WTC11 (cell line): ENCODE results near the gene SLCO1A2.

ENCODE experiments used
- ATF1 ChIP-seq: sonication (generic); formaldehyde crosslinking; IDR thresholded peaks from 2 replicates; pipeline ENCODE4 v1.8.1; 2023; ENCODE audit warnings: mild to moderate bottlenecking, moderate library complexity, missing genetic modification reagents
- CTCF ChIP-seq: fragments of 200-600 bp; IDR thresholded peaks from 2 replicates; pipeline ENCODE4 v1.8.0; 2022; ENCODE audit warnings: antibody characterized with exemption
- ELF4 ChIP-seq: sonication (generic); formaldehyde crosslinking; IDR thresholded peaks from 2 replicates; pipeline ENCODE4 v1.8.1; 2022; ENCODE audit warnings: low read depth, mild to moderate bottlenecking, moderate library complexity, missing genetic modification reagents
- JUN ChIP-seq: sonication (generic); formaldehyde crosslinking; IDR thresholded peaks from 2 replicates; pipeline ENCODE4 v1.8.0; 2023; ENCODE audit warnings: mild to moderate bottlenecking, missing genetic modification reagents
- MAX ChIP-seq: sonication (generic); formaldehyde crosslinking; IDR thresholded peaks from 2 replicates; pipeline ENCODE4 v1.8.0; 2022; ENCODE audit warnings: mild to moderate bottlenecking, missing genetic modification reagents
- PRDM15 ChIP-seq: sonication (generic); formaldehyde crosslinking; IDR thresholded peaks from 2 replicates; pipeline ENCODE4 v1.8.0; 2022; ENCODE audit warnings: missing genetic modification reagents
- TCF7 ChIP-seq: sonication (generic); formaldehyde crosslinking; IDR thresholded peaks from 2 replicates; pipeline ENCODE4 v1.8.0; 2022; ENCODE audit warnings: mild to moderate bottlenecking, low read depth, missing genetic modification reagents, moderate library complexity
- ZNF121 ChIP-seq: sonication (generic); formaldehyde crosslinking; IDR thresholded peaks from 2 replicates; pipeline ENCODE4 v1.8.0; 2023; ENCODE audit warnings: missing genetic modification reagents

- TF ChIP-seq ELF4 (CRISPR knock-in tag) (no peak), CTCF (no peak), ATF1 (no peak), ZNF121 (CRISPR knock-in tag) (no peak), JUN (no peak), MAX (no peak), TCF7 (no peak), PRDM15 (no peak)
These were observed 113.6 kb downstream of the SLCO1A2 start for GRCh38 chr12:21221072-21221471.
